ENCODE measurements around the gene AKR1E2. TPM values are rescaled to one million over a fixed set of nuclear protein-coding genes. Genes with fewer than 3 reads are reported as not detected.

The AKR1E2 gene
- total and polyA plus RNA-seq, 9 of the 15 experiments (the other 6 are each of a cell fraction or from before 2014, with no cell fraction given): 4.2 to 16.6 (median 9.8) TPM

DNA sequence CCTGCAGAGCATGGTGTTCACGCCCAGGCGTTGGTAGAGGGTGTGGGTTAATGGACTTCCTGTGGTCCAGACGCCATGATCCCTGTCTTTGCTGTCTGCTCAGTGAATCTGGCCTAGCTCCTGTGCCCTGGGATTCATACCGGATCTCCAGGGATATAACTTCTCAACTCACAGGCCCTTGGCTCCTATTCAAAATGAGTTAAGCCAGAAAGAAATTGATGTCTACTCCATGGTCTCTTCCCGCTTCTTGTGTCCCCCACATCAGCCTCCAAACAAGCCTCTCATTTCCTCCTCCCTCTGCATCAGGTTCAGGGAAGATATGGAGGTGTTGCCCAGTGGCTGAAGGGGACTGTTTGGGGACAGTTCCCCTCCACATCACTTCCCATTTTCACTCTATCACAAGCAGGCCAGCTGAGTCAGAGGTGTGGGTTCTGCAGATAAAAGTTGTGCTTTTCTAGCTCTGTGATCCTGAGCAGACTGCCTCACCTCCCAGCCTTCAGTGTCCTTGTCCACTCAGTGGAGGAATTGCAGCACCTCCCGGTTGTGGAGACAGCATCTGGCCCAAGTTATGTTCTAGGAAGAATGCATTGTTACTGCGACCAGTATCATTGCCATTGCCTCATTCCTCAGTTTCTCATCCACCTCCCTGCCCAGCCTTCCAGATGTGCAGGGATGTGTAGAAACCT is 22.5 kb downstream of the AKR1E2 start (continued):
- TF ChIP-seq, protein P1, sequence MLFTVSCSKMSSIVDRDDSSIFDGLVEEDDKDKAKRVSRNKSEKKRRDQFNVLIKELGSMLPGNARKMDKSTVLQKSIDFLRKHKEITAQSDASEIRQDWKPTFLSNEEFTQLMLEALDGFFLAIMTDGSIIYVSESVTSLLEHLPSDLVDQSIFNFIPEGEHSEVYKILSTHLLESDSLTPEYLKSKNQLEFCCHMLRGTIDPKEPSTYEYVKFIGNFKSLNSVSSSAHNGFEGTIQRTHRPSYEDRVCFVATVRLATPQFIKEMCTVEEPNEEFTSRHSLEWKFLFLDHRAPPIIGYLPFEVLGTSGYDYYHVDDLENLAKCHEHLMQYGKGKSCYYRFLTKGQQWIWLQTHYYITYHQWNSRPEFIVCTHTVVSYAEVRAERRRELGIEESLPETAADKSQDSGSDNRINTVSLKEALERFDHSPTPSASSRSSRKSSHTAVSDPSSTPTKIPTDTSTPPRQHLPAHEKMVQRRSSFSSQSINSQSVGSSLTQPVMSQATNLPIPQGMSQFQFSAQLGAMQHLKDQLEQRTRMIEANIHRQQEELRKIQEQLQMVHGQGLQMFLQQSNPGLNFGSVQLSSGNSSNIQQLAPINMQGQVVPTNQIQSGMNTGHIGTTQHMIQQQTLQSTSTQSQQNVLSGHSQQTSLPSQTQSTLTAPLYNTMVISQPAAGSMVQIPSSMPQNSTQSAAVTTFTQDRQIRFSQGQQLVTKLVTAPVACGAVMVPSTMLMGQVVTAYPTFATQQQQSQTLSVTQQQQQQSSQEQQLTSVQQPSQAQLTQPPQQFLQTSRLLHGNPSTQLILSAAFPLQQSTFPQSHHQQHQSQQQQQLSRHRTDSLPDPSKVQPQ (CRISPR knock-in tag; IDR thresholded peaks at IDR 0.05; ENCODE audit: borderline replicate concordance): no peak
- TF ChIP-seq, protein P2, sequence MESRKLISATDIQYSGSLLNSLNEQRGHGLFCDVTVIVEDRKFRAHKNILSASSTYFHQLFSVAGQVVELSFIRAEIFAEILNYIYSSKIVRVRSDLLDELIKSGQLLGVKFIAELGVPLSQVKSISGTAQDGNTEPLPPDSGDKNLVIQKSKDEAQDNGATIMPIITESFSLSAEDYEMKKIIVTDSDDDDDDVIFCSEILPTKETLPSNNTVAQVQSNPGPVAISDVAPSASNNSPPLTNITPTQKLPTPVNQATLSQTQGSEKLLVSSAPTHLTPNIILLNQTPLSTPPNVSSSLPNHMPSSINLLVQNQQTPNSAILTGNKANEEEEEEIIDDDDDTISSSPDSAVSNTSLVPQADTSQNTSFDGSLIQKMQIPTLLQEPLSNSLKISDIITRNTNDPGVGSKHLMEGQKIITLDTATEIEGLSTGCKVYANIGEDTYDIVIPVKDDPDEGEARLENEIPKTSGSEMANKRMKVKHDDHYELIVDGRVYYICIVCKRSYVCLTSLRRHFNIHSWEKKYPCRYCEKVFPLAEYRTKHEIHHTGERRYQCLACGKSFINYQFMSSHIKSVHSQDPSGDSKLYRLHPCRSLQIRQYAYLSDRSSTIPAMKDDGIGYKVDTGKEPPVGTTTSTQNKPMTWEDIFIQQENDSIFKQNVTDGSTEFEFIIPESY (CRISPR knock-in tag; IDR thresholded peaks at IDR 0.05): no peak
- TF ChIP-seq NUFIP1 (IDR thresholded peaks at IDR 0.05; ENCODE audit: partially characterized antibody) (peak; percentile 52), MCM5 (IDR thresholded peaks at IDR 0.05; ENCODE audit: low read depth) (no peak), ZC3H11A (IDR thresholded peaks at IDR 0.05; ENCODE audit: low read depth, low read length) (no peak), EHMT2 (IDR thresholded peaks at IDR 0.05) (peak; percentile 76), CCAR2 (IDR thresholded peaks at IDR 0.05; ENCODE audit: low read depth, low read length) (no peak), ZBTB17 (CRISPR knock-in tag; IDR thresholded peaks at IDR 0.05) (peak; percentile 71; the same call in 1 of the 2 replicates), SIX5 (IDR thresholded peaks at IDR 0.05; ENCODE audit: borderline replicate concordance in 1 of 2, insufficient read depth in 1 of 2, low read depth in 1 of 2, low read length in 2 of 2) (no peak), CC2D1A (IDR thresholded peaks at IDR 0.05) (peak; percentile 93), PHTF2 (CRISPR knock-in tag; IDR thresholded peaks at IDR 0.05) (no peak), ZNF696 (CRISPR knock-in tag; conservative IDR thresholded peaks at IDR 0.05) (no peak), NFXL1 (CRISPR knock-in tag; IDR thresholded peaks at IDR 0.05) (no peak), ZNF133 (CRISPR knock-in tag; IDR thresholded peaks at IDR 0.05) (no peak), MXI1 (IDR thresholded peaks at IDR 0.05; ENCODE audit: low read depth, low read length) (no peak), TEAD2 (tag; IDR thresholded peaks at IDR 0.05) (no peak), ZNF589 (CRISPR knock-in tag; IDR thresholded peaks at IDR 0.05; ENCODE audit: low read depth) (peak; percentile 85; the same call in 1 of the 2 replicates), HLTF (IDR thresholded peaks at IDR 0.05) (no peak), GATAD2B (IDR thresholded peaks at IDR 0.05; ENCODE audit: borderline replicate concordance) (no peak), ZKSCAN1 (IDR thresholded peaks at IDR 0.05; ENCODE audit: low read depth, low read length) (no peak), KDM1A (IDR thresholded peaks at IDR 0.05) (peak; percentile 65 to 77), ZNF354B (CRISPR knock-in tag; IDR thresholded peaks at IDR 0.05) (no peak), PRMT5 (CRISPR knock-in tag; IDR thresholded peaks at IDR 0.05) (no peak), NFE2 (IDR thresholded peaks at IDR 0.05; ENCODE audit: low read depth) (peak; percentile 91)
- TF ChIP-seq, protein P3, sequence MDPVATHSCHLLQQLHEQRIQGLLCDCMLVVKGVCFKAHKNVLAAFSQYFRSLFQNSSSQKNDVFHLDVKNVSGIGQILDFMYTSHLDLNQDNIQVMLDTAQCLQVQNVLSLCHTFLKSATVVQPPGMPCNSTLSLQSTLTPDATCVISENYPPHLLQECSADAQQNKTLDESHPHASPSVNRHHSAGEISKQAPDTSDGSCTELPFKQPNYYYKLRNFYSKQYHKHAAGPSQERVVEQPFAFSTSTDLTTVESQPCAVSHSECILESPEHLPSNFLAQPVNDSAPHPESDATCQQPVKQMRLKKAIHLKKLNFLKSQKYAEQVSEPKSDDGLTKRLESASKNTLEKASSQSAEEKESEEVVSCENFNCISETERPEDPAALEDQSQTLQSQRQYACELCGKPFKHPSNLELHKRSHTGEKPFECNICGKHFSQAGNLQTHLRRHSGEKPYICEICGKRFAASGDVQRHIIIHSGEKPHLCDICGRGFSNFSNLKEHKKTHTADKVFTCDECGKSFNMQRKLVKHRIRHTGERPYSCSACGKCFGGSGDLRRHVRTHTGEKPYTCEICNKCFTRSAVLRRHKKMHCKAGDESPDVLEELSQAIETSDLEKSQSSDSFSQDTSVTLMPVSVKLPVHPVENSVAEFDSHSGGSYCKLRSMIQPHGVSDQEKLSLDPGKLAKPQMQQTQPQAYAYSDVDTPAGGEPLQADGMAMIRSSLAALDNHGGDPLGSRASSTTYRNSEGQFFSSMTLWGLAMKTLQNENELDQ (CRISPR knock-in tag; IDR thresholded peaks at IDR 0.05; ENCODE audit: borderline replicate concordance): no peak
